Measurements from ENCODE around the gene ZFYVE19.
A peak's percentile ranks its signal among the peaks of the same experiment; 100 is the strongest.

ZFYVE19 gene

DNA sequence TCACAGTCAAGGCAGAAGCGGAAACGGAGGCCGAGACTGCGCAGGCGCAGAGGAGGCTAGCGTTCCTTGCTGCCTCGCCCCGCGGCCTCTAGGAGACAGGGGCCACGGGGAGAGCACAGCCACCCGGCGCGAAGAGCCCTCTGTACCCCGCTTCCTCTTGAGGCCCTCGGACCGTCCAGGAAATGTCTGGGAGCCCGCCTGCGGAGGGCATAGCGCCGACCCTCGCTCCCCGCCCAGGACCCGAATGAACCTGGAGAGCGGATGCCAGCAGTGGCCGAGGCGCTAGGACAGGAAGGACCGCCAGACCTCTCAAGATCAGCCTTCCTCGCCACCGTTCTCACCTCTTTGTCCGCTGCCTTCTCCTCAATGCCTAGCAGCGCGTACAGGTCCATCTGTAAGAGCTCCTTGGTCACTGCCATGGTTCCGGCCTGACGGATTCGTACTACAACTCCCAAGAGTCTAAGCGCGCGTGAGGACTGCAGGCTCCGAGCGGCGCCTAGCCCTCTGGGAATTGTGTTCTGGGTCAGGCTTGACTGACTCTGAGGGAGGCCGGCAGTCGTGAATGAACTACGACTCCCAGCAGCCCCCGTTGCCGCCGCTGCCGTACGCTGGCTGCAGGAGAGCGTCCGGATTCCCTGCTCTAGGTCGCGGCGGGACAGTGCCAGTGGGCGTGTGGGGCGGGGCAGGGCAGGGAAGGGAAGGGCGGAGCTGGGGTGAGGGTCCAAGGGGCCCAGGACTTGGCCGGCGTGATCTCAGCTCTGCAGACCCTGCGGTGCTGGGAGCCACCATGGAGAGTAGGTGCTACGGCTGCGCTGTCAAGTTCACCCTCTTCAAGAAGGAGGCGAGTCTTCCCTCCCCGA is at the start of gene ZFYVE19, which contains the start of gene DNAJC17:
TSS of gene ZFYVE19 (plus strand) at position 62 of the 860 bp plus-strand sequence. CDS start at position 563, 501 bp downstream.
TSS of gene DNAJC17 (minus strand) at position 446 of the 860 bp plus-strand sequence. CDS start at position 419, 27 bp downstream.
- peak; percentile 97 for DNase-seq

- DNase-seq = no peak
These were observed 46.9 kb upstream of the ZFYVE19 start for GRCh38 chr15:40759961-40760360.

- peak; percentile 94 for DNase-seq
These were observed 43.7 kb upstream of the ZFYVE19 start for GRCh38 chr15:40762919-40763800.

- peak; percentile 91 for DNase-seq
These were observed 42.9 kb upstream of the ZFYVE19 start, which contains the start of gene GCHFR for GRCh38 chr15:40763801-40764628. TSS of gene GCHFR (plus strand) at chr15:40764068. CDS start at chr15:40764181, 113 bp downstream.

DNA sequence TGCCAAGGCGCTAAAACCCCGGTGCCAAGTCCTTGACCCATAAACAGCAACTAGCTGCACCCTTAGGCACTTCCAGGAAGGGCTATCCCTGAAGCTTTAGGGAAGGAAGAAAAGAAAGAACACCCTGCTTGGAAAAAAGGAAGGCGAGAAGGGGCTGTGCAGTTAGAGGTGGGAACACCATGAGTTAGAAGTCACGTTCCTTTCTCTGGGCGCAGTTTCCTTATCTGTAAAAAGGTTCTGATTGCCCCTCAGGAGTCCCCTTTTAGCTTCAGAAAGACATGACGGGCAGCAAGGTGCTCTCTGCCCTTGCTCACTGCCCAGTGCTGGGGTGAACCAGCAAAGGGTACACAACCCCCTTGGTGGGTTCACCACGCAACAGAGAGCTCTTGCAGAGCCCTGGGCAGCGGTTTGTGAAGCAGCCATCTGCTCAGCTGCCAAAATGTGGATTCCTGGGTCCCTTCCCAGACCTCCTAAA is 42.2 kb upstream of the ZFYVE19 start:
- no peak for DNase-seq

GRCh38 chr15:40766194-40766815 is 40.6 kb upstream of the ZFYVE19 start:
- no peak for DNase-seq

- peak; percentile 41 for DNase-seq
These were observed 39.7 kb upstream of the ZFYVE19 start for GRCh38 chr15:40766906-40767837.

GRCh38 chr15:40767838-40768500 is 38.9 kb upstream of the ZFYVE19 start:
- DNase-seq = no peak

GRCh38 chr15:40768521-40769273 is 38.2 kb upstream of the ZFYVE19 start:
- no peak for DNase-seq

DNA sequence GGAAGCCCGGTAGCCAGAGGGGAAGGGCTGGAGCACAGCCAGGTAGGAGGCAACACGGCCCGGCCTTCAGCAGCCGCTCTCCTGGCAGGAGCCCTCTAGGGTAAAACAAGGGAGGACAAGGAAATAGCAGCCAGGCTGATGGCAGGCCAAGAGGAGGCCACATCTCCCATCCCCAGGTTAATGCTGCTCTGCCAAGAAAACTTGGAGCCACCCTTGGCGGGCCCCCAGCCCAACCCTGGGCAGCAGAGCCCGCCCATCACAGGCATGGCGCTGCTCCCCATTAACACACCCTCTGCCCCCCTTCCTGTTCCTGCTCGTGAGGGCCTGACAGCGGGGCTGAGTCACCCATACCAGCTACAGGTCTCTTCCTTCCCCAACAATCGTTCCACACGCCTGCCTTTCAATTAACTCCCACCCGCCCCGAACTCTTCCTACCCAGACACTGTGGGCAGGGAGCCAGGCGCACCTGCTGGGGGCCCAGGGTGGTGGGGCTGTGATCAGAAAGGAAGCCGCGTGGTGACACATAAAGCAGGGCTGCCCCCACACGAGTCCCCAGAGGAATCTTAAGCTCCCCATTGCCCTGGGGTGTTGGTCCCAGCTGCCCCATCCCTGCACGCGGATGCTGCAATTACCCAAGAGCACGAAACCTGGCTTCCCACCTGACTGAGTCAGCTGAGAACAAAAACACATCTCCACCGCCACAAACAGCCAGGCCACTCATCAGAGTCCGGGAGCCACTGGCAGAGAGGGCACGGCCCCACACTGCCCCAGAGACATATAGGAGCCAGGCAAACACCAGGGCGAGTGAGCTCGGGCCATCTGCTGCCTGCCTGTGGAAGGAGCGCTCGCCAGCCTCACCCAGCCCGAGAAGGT is 37.4 kb upstream of the ZFYVE19 start, which contains the start of gene C15orf62:
TSS of gene C15orf62 (plus strand) at position 707 of the 873 bp plus-strand sequence. CDS start 516 bp downstream, outside the sequence.
- peak; percentile 79 for DNase-seq

GRCh38 chr15:40770147-40770721 is 36.7 kb upstream of the ZFYVE19 start:
- peak; percentile 74 for DNase-seq

DNA sequence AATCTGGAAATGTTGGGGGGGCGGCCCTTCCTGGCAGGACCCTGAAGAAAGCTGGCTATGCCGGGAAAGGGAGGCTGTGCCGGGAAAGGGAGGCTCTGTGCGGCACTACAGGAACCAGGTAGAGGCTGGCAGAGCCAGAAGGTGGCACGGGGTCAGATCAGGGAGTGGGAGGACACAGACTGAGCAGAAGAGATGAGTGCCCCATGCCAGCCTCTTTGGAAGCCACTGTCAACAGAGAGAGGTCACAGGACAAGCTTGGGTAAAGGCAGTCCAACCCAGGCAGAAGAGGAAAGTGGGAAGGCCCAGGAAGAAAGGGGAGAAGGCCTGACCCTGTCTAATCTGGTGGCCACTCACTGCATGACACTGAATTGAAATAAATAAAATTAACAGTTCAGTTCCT is 35.6 kb upstream of the ZFYVE19 start:
- no peak for DNase-seq

DNA sequence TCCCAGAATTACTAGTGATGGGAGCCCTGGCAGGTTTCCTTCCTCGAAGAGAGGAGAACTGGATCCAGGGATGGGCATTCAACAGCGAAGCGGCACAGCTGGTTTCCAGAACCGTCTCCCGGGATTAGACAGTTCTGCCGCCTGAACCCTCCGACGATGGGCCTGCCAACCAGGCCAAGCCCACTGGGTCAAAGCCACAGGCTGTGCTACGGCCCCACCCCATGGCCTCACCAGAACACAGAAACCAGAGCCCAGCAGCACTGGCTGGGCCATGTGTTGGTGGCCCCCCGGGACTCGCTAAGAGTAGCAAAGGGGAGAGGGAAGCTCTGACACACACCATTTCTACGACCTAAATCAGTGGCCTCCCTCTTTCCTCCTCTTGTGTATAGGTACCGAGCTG is 34.9 kb upstream of the ZFYVE19 start:
- DNase-seq = no peak

DNA sequence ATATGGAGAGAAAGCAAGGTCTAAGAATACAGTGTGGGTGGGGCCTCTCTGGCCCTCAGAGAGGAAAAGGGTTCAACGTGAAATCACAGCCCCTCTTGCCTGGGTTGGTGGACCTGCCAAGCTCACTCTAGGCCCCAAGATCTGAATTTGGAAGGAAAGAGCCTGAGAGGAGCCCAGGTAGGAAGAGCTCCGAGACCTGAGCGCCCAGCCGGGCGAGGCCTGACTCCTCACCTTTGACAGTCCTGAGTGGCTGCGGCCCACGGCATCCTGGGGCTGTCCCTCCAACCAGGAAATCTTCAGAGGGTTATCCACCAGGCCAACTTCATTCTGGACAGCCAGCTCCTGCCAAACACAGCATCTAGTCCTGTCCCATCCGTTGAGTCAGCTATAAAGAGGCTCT is 33.4 kb upstream of the ZFYVE19 start:
- no peak for DNase-seq

DNA sequence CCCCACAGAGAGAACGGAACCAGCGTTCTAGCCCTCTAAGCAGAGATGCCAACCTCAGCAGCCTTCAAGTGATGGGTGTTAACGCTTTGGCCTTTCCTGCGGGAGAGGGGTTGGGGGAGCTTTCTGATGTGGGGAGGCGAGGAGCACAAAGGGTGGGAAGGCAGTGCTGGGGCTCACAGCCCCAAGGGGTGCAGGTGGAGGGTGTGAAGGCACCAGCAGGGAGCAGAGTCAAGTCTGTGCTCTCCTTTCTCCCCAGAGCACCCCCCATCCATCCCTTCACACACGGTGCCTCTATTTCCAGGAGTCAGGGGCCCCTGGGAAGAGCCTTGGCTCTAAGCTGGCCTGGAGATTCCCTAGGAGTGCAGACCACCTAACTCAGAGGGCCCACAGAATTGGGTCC is 33.0 kb upstream of the ZFYVE19 start:
- DNase-seq = no peak

DNA sequence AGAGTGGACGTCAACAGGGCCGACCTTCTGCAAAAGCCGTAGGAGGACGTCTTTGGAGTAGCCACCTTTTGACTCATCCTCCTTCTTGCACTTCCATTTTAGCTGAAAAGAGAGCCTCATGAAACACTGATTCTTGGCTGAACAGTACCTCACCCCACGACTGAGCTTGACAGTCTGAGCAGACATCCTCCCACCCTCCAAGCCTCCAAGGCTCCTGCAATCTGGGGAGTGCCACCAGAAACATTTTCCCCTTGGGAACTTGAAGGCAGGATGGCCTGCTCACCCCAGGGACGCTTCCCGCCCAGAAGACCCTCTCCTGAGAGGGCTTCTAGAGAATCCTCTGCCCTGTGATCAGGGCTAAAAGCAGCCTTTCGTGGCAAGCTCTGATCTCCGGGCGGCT is 31.9 kb upstream of the ZFYVE19 start:
- DNase-seq = no peak

DNA sequence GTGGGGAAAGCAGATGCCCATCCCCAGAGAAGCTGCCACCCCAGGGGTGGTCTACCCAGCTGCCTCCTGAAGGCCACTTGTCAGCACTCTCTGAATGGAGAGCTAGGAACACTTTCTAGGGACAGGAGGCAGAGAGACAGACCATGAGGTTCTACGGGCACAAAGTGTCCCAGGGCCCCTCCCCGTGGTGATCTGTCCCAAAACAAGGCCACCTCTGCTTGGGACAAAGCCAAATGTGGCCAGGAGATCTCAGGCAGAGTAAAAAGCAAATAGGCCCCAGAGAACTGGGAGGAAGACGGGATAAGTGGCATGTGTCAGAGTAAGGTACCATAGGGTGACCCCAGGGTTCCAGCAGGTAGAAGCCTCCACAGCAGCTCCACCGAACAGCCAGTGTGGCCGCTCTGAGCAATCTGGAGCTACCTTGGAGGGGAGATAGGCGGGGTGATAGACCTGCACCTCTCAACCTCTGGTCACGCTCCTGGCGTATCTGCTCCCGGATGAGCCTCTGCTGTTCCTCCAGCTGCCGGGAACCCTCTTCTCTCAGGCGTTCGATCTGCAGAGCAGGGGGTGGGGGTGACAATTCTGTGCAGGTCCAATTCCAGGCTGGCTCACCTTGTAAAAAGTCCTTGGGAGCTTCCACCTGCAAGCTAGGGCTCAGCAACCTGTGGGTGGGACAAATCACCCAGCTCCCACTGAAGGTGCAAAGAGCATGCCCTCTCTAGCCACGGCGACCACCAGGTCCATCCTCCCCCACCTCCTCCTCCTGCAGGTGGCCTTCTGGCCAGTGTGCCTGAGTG is 31.0 kb upstream of the ZFYVE19 start:
- DNase-seq = no peak
